Psoas muscle (tissue), 8 donors: ENCODE results near the gene SPDYE16. TPM values are rescaled to one million over a fixed set of nuclear protein-coding genes. Genes with fewer than 3 reads are reported as not detected.
A peak's percentile ranks its signal among the peaks of the same experiment; 100 is the strongest.
"Not testable (repeated sequence)": the region's sequence is repeated elsewhere in the genome, so short reads cannot be mapped to it uniquely, and the experiment has no call there.

Source experiments
- ATAC-seq, 4 donors: fragments of 200-7000 bp; cut with Tn5 transposase; one replicate each; pipeline ENCODE4 v1.9.1; 2020; ENCODE audit warnings: moderate library complexity in 3 of 4, mild to moderate bottlenecking in 2 of 4
- DNase-seq, 2 donors: peaks; one replicate each; pipeline ENCODE4 v3.0.0-alpha.2; 2020
- H3K27ac ChIP-seq: fragments of 200-600 bp; one replicate; pipeline ENCODE4 v1.8.0; 2022
- H3K27me3 ChIP-seq, 3 donors: fragments of 200-600 bp in 1 of 3; one replicate each; pipeline versions ENCODE4 v1.6.1 to v1.8.0; 2013 to 2022; ENCODE audit warnings: low read length in 2 of 3, mild to moderate bottlenecking in 2 of 3, moderate library complexity in 1 of 3; ENCODE audit not compliant: insufficient read depth in 3 of 3
- H3K36me3 ChIP-seq, 2 donors: fragments of 200-600 bp in 1 of 2; one replicate each; pipeline versions ENCODE4 v1.6.1 to v1.8.0; 2013 to 2022; ENCODE audit warnings: low read depth in 1 of 2, mild to moderate bottlenecking in 1 of 2, moderate library complexity in 1 of 2; ENCODE audit not compliant: insufficient read depth in 1 of 2
- H3K4me1 ChIP-seq: fragments of 200-600 bp; one replicate; pipeline ENCODE4 v1.8.0; 2022
- H3K4me3 ChIP-seq: fragments of 200-600 bp; one replicate; pipeline ENCODE4 v1.8.0; 2022; ENCODE audit warnings: mild to moderate bottlenecking
- H3K9me3 ChIP-seq: fragments of 200-600 bp; one replicate; pipeline ENCODE4 v1.8.0; 2022
- WGBS, 3 donors: extraction: QIAGEN DNeasy Blood & Tissue Kit; methylation state at CpG; one replicate each; pipeline versions ENCODE4 v1.1.6 to v1.1.7; 2013; 5-methylcytosine and 5-hydroxymethylcytosine counted together
- intact Hi-C, 2 donors: fragments of 100-400 bp; cut with DNase I; formaldehyde crosslinking; loops; one replicate each; pipeline versions ENCODE4 v1.11.0 to v1.14.2; 2022
- polyA plus RNA-seq, 3 donors: library from polyadenylated mRNA; stranded (reverse); fragments of 200-250 nt; gene quantifications; one replicate each; pipeline ENCODE4 v1.2.3, GENCODE V29; 2013
- total RNA-seq, 4 donors: library from RNA; stranded (reverse); fragmentation: NEBNext Ultra II Directional in 2 of 4; extraction: Animal tissue kit (Norgen Biotek cat#: 25700) in 2 of 4; gene quantifications; one replicate each; pipeline versions ENCODE4 v1.2.1 to v1.2.4, GENCODE V29; 2021 to 2023
- donor health status: healthy with polysubstance abuse.
- donor health status: DM: no; HTN: no; CAD: no; lungs with moderate emphysema.
- donor health status: Bipolar disorder and iron deficiency.
- donor health status: healthy.
- donor health status: DM: yes; HTN: yes; CAD: no.
- donor health status: DM: no; HTN: no; CAD: no.
- donor health status: DM: no; HTN: no; CAD: no.
- donor health status: DM: yes; HTN: yes; CAD: no.

SPDYE16 gene
- total and polyA plus RNA-seq, 7 donors, result 0.04 to 0.60 (median 0.26) TPM; not detected in 1

- H3K9me3 ChIP-seq, H3K36me3 ChIP-seq, intact Hi-C loops, H3K27ac ChIP-seq, H3K4me1 ChIP-seq, ATAC-seq, H3K4me3 ChIP-seq, H3K27me3 ChIP-seq, DNase-seq: not testable (repeated sequence)
- 71 to 75% (median 75%) methylated on average over 5 to 13 of the region's 27 CpGs for WGBS, 3 donors
These were observed 45.0 kb downstream of the SPDYE16 start for GRCh38 chr7:76497918-76498582.

GRCh38 chr7:76495717-76496116 is 47.4 kb downstream of the SPDYE16 start:
- H3K27ac ChIP-seq, H3K4me1 ChIP-seq, ATAC-seq, H3K36me3 ChIP-seq, H3K27me3 ChIP-seq, H3K4me3 ChIP-seq, DNase-seq, intact Hi-C loops, H3K9me3 ChIP-seq: not testable (repeated sequence)
- 85 to 89% (median 86%) methylated on average over 10 to 16 of the region's 16 CpGs for WGBS, 3 donors

- ATAC-seq, DNase-seq, H3K9me3 ChIP-seq, H3K27ac ChIP-seq, H3K4me1 ChIP-seq, H3K36me3 ChIP-seq, H3K27me3 ChIP-seq, intact Hi-C loops, H3K4me3 ChIP-seq: not testable (repeated sequence)
- 94 to 100% (median 95%) methylated on average over 4 to 5 of the region's 10 CpGs for WGBS, 3 donors
These were observed 51.0 kb downstream of the SPDYE16 start for GRCh38 chr7:76492139-76492538.

- H3K27ac ChIP-seq, intact Hi-C loops, ATAC-seq, H3K27me3 ChIP-seq, H3K36me3 ChIP-seq, DNase-seq, H3K9me3 ChIP-seq, H3K4me1 ChIP-seq, H3K4me3 ChIP-seq: not testable (repeated sequence)
- 83 to 100% (median 94%) methylated on average over 4 to 7 of the region's 13 CpGs for WGBS, 3 donors
These were observed 55.1 kb downstream of the SPDYE16 start for GRCh38 chr7:76487969-76488368.

GRCh38 chr7:76486618-76487017 is 56.5 kb downstream of the SPDYE16 start:
- DNase-seq, H3K27me3 ChIP-seq, H3K4me3 ChIP-seq, H3K27ac ChIP-seq, H3K4me1 ChIP-seq, H3K9me3 ChIP-seq, intact Hi-C loops: not testable (repeated sequence)
- WGBS, 3 donors, result 51 to 58% methylated on average over 2 of the region's 5 CpGs; no CpG with 5 or more reads in 1 of the 3 donors
- ATAC-seq, result peak; percentile 20 to 45 (median 34)
- peaks cover 0 to 17% of the 10 kb centered on the region in 2 donors for H3K36me3 ChIP-seq

DNA sequence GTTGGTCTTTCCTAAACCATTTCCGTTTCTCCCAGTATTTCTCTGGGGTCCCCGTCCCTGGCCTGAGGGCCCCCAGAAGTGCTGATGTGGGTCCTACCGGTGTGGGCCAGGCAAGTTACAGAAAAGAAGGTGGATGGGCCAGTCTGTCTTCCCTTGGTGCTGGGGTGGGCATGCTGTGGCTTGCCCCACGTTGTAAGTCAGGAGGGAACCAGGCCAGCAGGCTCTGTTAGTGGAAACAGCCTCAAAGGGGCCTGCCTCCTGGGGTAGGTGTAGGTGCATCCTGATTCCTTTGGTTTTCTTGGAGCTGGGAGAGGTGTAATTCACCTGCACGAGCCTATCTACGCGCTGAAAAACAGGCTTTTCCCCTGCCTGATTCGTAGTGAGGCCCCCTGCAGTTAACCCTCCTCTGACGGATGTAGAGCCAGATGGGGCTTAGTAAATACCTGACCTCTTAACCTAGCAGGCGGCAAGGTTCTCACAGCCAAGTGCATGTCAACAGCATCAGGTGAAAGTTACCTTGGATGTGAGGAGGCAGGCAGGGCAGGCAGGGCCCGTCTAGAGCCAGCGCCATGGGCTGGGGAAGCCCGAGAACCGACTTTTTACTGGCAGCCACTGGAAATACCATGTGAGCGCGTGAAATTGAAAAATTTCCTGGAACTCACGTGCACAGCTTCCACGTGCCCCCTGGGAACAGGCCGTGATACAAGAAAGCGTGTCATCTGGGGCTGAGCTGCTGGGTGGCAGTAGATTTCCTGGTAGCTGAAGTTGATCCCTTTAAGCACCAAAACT is 57.1 kb downstream of the SPDYE16 start:
- 51 to 60% (median 54%) methylated on average over 2 to 5 of the region's 20 CpGs for WGBS, 3 donors
- H3K4me3 ChIP-seq, H3K27me3 ChIP-seq, DNase-seq, H3K27ac ChIP-seq, H3K4me1 ChIP-seq, H3K9me3 ChIP-seq, intact Hi-C loops: not testable (repeated sequence)
- peak; percentile 17 to 53 (median 46) for ATAC-seq
- peaks cover 0 to 17% of the 10 kb centered on the region in 2 donors for H3K36me3 ChIP-seq

- DNase-seq, H3K27me3 ChIP-seq, H3K27ac ChIP-seq, H3K9me3 ChIP-seq, ATAC-seq, H3K4me1 ChIP-seq, H3K4me3 ChIP-seq, intact Hi-C loops: not testable (repeated sequence)
- H3K36me3 ChIP-seq, result peaks cover 0 to 20% of the 10 kb centered on the region in 2 donors
- 91 to 96% (median 94%) methylated on average over 5 to 7 of the region's 12 CpGs for WGBS, 3 donors
These were observed 58.6 kb downstream of the SPDYE16 start for GRCh38 chr7:76484456-76484855.

- ATAC-seq, H3K27me3 ChIP-seq, intact Hi-C loops, H3K9me3 ChIP-seq, DNase-seq, H3K27ac ChIP-seq, H3K4me1 ChIP-seq, H3K4me3 ChIP-seq: not testable (repeated sequence)
- WGBS, 3 donors, result 93 to 95% (median 94%) methylated on average over 16 to 17 of the region's 17 CpGs
- H3K36me3 ChIP-seq, result peaks cover 0 to 20% of the 10 kb centered on the region in 2 donors
These were observed 60.0 kb downstream of the SPDYE16 start for GRCh38 chr7:76483081-76483480.

GRCh38 chr7:76482660-76483059 is 60.4 kb downstream of the SPDYE16 start:
- H3K9me3 ChIP-seq, H3K27ac ChIP-seq, intact Hi-C loops, H3K4me3 ChIP-seq, DNase-seq, ATAC-seq, H3K4me1 ChIP-seq, H3K27me3 ChIP-seq: not testable (repeated sequence)
- peaks cover 0 to 20% of the 10 kb centered on the region in 2 donors for H3K36me3 ChIP-seq
- WGBS, 3 donors, result 94 to 95% (median 95%) methylated on average over 20 to 24 of the region's 24 CpGs
